ENCODE results near the gene NRG3.

GRCh38 chr10:82643601-82644000, 768.6 kb downstream of the NRG3 start:
- no peak for TF ChIP-seq CTCF (IDR thresholded peaks at IDR 0.05 in 2 of 3, conservative IDR thresholded peaks at IDR 0.05 in 1 of 3; ENCODE audit: borderline replicate concordance in 1 of 3, insufficient read depth in 1 of 3, low read depth in 2 of 3, low read length in 2 of 3)
- TF ChIP-seq ZBTB33 (IDR thresholded peaks at IDR 0.05; ENCODE audit: extremely low read depth, insufficient replicate concordance, low read length) = no peak
- no peak for TF ChIP-seq SP1 (IDR thresholded peaks at IDR 0.05; ENCODE audit: low read depth)
- TF ChIP-seq TCF7L2 (IDR thresholded peaks at IDR 0.05; ENCODE audit: borderline replicate concordance, extremely low read depth, insufficient read depth, insufficient read length) = no peak
- no peak for TF ChIP-seq RAD21 (IDR thresholded peaks at IDR 0.05; ENCODE audit: low read depth)
- no peak for TF ChIP-seq REST (IDR thresholded peaks at IDR 0.05; ENCODE audit: low read depth)
- TF ChIP-seq ATF3 (IDR thresholded peaks at IDR 0.05) = no peak
- TF ChIP-seq YY1 (IDR thresholded peaks at IDR 0.05; ENCODE audit: extremely low read depth, insufficient replicate concordance, low read depth, low read length) = no peak
- no peak for TF ChIP-seq EZH2 (IDR thresholded peaks at IDR 0.05)
